GM03348 (cell line): Measurements from ENCODE around the gene SAA1.
"Not testable (repeated sequence)": the region's sequence is repeated elsewhere in the genome, so short reads cannot be mapped to it uniquely, and the experiment has no call there.

Experiments
- DNase-seq: peaks from one replicate; pipeline ENCODE4 v3.0.0; 2012; ENCODE audit warnings: low spot score

The SAA1 gene

GRCh38 chr11:18259259-18259658 lies 6.8 kb upstream of the SAA1 start:
- DNase-seq = no peak

DNA sequence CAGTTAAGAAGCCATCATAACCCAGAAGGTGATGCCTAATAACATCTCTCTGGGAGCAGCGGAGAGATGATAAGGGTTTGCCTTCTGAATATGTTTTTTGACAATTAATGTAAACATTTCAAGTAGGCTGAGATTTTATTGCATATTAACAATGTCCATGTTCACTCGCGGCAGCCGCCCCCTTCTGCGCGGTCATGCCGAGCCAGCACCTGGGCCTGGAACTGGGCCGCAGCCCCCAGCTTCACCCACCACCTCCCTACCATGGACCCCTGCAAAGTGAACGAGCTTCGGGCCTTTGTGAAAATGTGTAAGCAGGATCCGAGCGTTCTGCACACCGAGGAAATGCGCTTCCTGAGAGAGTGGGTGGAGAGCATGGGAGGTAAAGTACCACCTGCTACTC lies 4.3 kb upstream of the SAA1 start:
- no peak for DNase-seq

- peak; percentile 20 for DNase-seq
Observed at GRCh38 chr11:18262681-18263350, 3.2 kb upstream of the SAA1 start.

- DNase-seq = no peak
Observed at GRCh38 chr11:18264035-18264434, 2.0 kb upstream of the SAA1 start.

- no peak for DNase-seq
Observed at GRCh38 chr11:18264677-18265555, 1.1 kb upstream of the SAA1 start.

- DNase-seq = not testable (repeated sequence)
Observed at GRCh38 chr11:18267335-18268133, 1.5 kb downstream of the SAA1 start.

GRCh38 chr11:18269252-18269651 lies 3.2 kb downstream of the SAA1 start:
- DNase-seq = not testable (repeated sequence)

DNA sequence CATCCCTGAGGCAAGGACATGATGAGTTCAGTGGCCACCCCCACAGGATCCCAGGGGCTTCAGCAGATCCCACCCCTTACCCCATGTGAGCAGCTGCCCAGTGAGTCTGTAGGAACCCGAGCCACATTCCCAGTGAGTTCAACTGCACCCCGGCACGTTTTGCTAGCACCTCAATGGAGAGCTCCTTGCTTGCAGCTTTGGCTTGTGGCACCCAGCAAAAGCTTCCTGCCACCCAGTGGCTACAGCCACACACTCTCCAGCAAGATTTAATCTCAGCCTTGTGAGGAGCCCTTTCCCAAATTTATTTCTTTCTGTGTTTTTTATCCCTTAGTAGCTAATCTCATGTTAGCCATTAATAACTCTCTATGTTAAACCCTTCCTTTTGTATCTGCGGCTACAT lies 4.0 kb downstream of the SAA1 start:
- peak; percentile 20 for DNase-seq

DNA sequence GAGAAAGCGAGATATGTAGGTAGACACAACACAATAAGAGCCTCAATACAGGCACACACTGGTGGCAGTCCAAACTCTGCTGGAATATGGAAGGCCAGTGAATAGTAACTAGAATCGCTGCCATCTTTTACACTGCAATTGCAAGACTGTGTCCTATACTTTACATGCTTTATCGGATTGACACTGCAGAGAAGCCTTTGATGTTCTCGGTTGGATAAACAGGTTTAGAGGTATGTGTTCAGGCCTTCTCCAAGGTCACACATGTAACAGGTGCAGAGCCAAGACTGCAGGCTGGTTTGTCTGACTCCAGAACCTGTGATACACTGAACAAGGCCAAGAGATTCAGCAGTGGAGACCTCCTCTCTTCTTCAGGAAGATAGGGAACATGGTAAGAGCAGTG lies 5.1 kb downstream of the SAA1 start:
- no peak for DNase-seq

GRCh38 chr11:18277565-18278271 lies 11.7 kb downstream of the SAA1 start:
- no peak for DNase-seq

DNA sequence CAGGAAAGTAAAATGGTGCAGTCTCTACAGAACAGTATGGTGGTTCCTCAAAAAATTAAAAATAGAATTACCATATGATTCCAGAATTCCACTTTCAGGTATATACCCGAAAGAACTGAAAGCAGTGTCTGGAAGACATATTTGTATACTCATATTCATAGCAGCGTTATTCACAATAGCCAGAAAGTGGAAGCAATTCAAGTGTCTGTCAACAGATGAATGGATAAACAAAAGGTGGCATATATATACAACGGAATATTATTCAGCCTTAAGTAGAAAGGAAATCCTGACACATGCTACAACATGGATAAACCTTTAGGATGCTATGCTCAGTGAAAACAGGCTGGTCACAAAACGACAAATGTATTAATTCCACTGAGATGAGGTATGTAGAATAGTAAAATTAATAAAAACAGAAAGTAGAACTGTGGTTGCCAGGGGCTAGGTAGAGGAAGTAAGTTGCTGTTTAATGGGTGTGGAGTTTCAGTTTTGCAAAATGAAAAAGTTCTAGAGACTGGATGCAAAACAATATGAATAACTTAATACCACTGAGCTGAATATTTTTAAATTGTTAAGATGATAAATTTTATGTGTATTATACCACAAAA lies 14.5 kb downstream of the SAA1 start:
- DNase-seq = no peak

- DNase-seq = no peak
Observed at GRCh38 chr11:18282626-18283025, 16.6 kb downstream of the SAA1 start.

DNA sequence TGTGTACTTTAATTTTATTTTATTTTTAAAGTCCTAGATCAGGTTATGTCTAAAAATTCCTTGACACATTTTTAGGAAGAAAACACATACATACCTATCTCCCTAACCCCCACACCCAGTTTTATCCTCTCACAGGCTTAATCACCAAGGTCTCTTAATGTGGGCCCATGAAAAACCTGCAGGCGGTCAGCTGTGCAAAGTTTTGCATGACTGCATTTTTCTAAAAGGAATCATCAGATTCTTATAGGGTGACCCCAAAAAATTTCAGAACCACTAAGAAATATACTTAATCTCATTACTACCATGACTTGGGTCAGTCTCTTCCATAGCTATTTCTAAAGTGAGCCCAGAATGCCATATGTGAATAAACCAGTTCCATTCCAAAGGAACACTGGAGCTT lies 19.8 kb downstream of the SAA1 start:
- no peak for DNase-seq

DNA sequence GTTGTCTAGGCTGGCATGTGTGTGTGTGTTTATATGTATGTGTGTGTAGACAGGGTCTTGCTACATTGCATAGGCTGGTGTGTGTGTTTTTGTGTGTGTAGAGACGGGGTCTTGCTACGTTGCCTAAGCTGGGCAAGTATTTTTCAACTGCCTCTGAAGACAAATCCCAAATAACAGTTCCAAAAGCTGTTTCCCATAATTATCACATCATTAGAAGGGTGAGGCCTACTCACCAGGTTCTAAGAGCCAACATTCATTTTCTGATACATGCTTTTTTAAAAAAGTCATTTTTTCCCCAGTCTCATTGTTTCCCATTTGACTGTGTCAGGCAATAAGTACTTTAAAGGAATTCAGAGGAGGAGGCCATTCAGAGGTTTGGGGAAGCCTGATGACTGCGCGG lies 22.8 kb downstream of the SAA1 start:
- no peak for DNase-seq

DNA sequence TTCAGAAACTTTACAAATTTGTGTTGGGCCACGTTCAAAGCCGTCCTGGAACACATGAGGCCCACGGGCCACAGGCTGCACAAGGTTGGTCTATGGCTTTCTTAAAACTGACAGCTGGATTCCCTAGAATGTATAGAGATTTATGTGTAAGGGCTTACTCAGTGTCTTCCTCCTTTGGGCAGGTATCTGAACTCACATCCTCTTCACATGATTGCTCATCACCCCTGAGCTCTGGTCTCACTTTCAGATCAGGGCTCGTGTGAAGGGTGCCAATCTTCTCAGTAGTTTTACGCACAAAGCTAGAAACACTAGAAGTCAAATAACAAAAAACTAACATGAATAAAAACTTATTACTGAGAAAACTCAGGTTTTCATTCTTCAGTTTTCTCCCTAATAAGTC lies 28.8 kb downstream of the SAA1 start:
- DNase-seq = no peak

- DNase-seq = no peak
Observed at GRCh38 chr11:18295316-18295715, 29.3 kb downstream of the SAA1 start.

DNA sequence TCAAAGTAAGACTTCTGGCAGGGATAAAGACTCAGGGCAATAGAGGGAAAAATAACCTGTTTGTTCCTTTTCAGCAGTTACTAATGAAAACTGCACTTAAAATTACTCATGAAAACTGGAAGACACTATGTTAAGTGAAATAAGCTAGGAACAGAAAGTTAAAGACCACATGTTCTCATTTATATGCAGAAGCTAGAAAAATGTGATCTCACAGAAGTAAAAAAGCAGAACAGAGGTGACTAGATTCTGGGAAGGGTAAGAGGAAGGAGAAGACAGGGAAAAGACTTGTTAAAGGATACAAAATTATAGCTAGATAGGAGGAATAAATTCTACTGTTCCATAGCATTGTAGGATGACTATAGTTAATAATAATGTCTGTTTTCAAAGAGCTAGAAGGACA lies 33.7 kb downstream of the SAA1 start:
- no peak for DNase-seq

DNA sequence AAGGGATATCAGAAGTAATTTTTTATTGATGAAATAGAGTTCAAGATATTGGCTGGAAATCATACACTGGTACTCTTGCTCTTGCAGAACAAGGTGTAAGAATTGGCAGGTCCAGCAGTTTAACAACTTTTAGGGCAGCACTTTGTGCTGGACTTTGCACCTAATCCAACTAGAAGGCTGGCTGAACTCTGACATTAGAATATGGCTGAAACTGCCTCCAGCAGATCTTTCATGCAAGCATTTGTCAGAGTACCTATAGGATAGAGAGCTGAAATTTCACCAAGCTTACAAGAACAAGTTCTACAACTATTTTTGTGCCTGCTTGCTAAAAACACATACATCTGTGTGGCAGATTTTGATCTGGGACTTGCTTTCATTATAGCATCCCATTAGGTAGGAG lies 38.7 kb downstream of the SAA1 start:
- DNase-seq = no peak

GRCh38 chr11:18307461-18308139 lies 41.5 kb downstream of the SAA1 start:
- no peak for DNase-seq

DNA sequence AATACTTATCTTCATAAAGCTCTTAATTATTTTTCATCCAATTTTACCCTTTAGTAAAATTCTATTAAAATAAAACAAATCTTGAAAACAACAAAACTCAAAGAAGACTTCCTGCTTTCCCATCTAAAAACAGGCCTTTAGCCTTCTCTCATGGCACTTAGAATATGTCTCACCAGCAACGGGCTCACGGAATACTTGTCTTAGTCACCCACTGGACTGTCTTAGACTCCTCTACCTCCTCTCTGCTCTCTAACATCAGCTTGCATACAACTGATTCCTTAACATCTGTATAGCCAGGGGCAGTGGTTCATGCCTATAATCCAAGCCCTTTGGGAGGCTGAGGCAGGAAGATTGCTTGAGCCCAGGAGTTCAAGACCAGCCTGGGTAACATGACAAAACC lies 42.2 kb downstream of the SAA1 start:
- DNase-seq = no peak

DNA sequence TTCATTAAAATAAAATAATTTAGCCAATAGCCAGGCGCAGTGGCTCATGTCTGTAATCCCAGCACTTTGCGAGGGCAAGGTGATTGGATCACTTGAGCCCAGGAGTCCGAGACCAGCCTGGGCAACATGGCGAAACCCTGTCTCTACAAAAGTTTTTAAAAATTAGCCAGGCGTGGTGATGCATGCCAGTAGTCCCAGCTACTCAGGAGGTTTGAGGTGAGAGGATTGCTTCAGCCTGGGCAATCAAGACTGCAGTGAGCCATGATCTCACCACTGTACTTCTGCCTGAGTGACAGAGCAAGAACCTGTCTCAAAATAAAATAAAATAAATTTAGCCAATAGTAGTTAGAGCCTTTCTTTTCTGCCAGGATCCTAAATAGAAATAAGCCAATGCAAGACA lies 43.6 kb downstream of the SAA1 start:
- DNase-seq = no peak
